SJCRH30 (cell line): ENCODE measurements around the gene TLK1. TPM values are rescaled to one million over a fixed set of nuclear protein-coding genes. Genes with fewer than 3 reads are reported as not detected.

Experiments
- DNase-seq, 2 experiments: peaks; one replicate each; pipeline ENCODE4 v3.0.0-alpha.2; 2015 to 2020
- H3K27ac ChIP-seq: fragments of 250-450 bp; sonication (Bioruptor Pico); 2 replicates; pipeline ENCODE4 v1.5.1; 2020; ENCODE audit warnings: mild to moderate bottlenecking, moderate library complexity
- H3K27me3 ChIP-seq: fragments of 250-450 bp; sonication (Bioruptor Pico); 2 replicates; pipeline ENCODE4 v1.5.1; 2020; ENCODE audit warnings: mild to moderate bottlenecking, moderate library complexity
- H3K36me3 ChIP-seq: fragments of 250-450 bp; sonication (Bioruptor Pico); 2 replicates; pipeline ENCODE4 v1.5.1; 2020; ENCODE audit warnings: mild to moderate bottlenecking, moderate library complexity
- H3K4me1 ChIP-seq: fragments of 250-450 bp; sonication (Bioruptor Pico); 2 replicates; pipeline ENCODE4 v1.5.1; 2020; ENCODE audit warnings: mild to moderate bottlenecking, moderate library complexity
- H3K4me3 ChIP-seq: fragments of 250-450 bp; sonication (Bioruptor Pico); 2 replicates; pipeline ENCODE4 v1.5.1; 2020; ENCODE audit warnings: mild to moderate bottlenecking, moderate library complexity
- H3K9me3 ChIP-seq: fragments of 250-450 bp; sonication (Bioruptor Pico); replicated peaks from 2 replicates; pipeline ENCODE4 v1.5.1; 2020; ENCODE audit warnings: mild to moderate bottlenecking, moderate library complexity
- total RNA-seq: library from RNA; depleted of rRNA; stranded (reverse); fragments of >200 nt; shearing (Covaris generic); gene quantifications from 2 replicates; pipeline ENCODE4 v1.2.3, GENCODE V29; 2014

Gene TLK1
- total RNA-seq, 1 experiment from 2014 or later, result 18.4 TPM

DNA sequence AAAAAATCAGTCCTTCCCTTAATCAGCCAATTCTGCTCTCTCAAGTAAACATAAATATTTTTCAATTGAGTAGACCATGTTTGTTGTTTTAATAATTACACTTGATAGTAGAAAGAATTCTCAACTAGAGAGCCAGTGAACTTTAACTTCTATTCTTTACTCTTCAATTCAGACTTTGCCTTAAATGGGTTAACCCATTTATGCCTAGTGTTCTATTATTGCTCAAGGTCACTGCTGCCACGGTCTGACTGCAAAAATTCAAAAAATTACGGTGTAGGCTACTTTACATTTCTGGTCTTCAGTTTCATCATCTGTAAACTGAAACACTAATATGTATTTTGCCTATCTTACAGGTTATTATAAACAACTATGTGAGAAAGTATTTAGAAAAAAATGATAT is 103.1 kb downstream of the TLK1 start:
- DNase-seq, result no peak
- Histone ChIP-seq H3K9me3 (no peaks in the 10 kb centered on the region), H3K4me3 (no peak overlapping the region), H3K4me1 (no peaks in the 10 kb centered on the region), H3K36me3 (peaks cover 48% of the 10 kb centered on the region), H3K27ac (no peak overlapping the region), H3K27me3 (no peaks in the 10 kb centered on the region)

DNA sequence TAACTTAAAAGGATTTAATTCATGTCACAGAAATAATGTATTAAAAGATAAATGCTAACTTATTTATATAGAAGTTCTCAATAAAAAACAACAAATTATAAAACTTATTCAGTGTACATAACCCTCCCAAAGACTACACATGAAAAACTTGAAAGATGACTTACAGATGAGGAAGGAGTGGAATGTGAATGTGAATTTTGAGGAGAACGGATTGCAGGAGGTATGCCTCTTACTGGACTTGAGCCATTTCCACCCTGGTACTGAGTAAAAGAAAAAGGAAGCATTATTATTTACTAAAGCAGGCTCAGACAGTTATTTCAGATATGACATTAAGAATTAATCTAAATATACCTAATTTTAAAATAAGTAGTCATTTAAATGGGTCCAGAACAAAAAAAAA is 104.4 kb downstream of the TLK1 start:
- H3K9me3 ChIP-seq, result no peaks in the 10 kb centered on the region
- no peak overlapping the region for H3K4me3 ChIP-seq
- H3K27me3 ChIP-seq, result no peaks in the 10 kb centered on the region
- no peaks in the 10 kb centered on the region for H3K4me1 ChIP-seq
- DNase-seq, result no peak
- H3K36me3 ChIP-seq, result peaks cover 56% of the 10 kb centered on the region
- no peak overlapping the region for H3K27ac ChIP-seq

- no peak for DNase-seq
- Histone ChIP-seq H3K27ac (no peak overlapping the region), H3K4me3 (no peak overlapping the region), H3K9me3 (no peaks in the 10 kb centered on the region), H3K4me1 (no peaks in the 10 kb centered on the region), H3K36me3 (peaks cover 57% of the 10 kb centered on the region), H3K27me3 (no peaks in the 10 kb centered on the region)
Observed at GRCh38 chr2:171049691-171050090, 111.0 kb downstream of the TLK1 start.

- H3K36me3 ChIP-seq, result peaks cover 40% of the 10 kb centered on the region
- H3K4me3 ChIP-seq, result no peak overlapping the region
- no peak for DNase-seq
- no peaks in the 10 kb centered on the region for H3K27me3 ChIP-seq
- H3K9me3 ChIP-seq, result no peaks in the 10 kb centered on the region
- H3K4me1 ChIP-seq, result no peaks in the 10 kb centered on the region
- no peak overlapping the region for H3K27ac ChIP-seq
Observed at GRCh38 chr2:171046048-171046560, 114.6 kb downstream of the TLK1 start.

GRCh38 chr2:171044416-171044815 is 116.3 kb downstream of the TLK1 start:
- H3K9me3 ChIP-seq, result no peaks in the 10 kb centered on the region
- no peak for DNase-seq
- no peak overlapping the region for H3K4me3 ChIP-seq
- no peaks in the 10 kb centered on the region for H3K4me1 ChIP-seq
- no peak overlapping the region for H3K27ac ChIP-seq
- no peaks in the 10 kb centered on the region for H3K27me3 ChIP-seq
- H3K36me3 ChIP-seq, result peaks cover 41% of the 10 kb centered on the region

DNA sequence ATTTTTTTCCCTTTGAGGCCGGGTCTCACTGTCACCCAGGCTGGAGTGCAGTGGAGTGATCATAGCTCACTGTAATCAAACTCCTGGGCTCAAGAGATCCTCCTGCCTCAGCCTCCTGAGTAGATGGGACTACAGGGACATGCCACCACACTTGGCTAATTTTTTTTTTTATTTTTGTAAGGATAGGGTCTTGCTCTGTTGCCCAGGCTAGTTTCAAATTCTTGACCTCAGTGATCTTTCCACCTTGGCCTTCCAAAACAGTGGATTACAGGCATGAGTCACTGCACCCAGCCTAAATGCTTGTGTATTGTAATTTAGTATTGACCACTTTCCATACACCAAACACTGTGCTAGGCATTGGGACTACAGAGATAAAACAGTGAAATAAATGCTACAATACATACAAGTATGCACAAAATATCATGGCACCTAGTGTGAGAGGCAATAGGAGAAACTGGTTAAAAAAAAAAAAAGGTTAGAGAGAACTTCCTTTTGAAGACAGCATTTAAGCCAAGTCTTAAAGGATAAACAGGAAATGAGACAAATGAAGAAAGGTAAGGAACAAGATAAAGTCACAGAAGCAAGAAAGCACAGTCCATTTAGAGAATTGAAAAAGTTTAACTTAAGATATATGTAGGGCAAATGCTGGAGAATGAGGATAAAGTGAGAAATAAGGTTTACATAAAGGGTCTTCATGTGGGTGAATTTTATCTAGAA is 118.3 kb downstream of the TLK1 start:
- Histone ChIP-seq H3K9me3 (no peaks in the 10 kb centered on the region), H3K27ac (no peak overlapping the region), H3K4me3 (no peak overlapping the region), H3K27me3 (no peaks in the 10 kb centered on the region), H3K36me3 (peaks cover 41% of the 10 kb centered on the region), H3K4me1 (no peaks in the 10 kb centered on the region)
- DNase-seq, result no peak

DNA sequence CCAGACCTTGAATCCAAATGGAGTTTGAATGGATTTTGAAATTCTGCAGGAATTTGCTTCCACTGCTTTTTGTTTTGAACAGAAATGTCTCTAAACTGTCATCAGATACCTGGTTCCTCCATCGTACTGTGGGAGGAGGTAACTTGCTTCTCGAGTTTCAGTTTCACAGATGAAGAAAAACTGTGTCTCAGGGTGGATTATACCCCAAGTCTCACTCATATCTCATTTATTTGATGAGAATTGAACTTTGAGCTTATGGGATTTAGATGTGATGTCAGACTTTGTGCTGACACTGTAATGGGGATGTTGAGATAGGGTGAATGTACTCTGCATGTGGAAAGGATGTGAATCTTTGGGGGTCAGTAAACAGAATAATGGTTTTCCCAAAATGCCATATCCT is 124.2 kb downstream of the TLK1 start:
- Histone ChIP-seq H3K9me3 (no peaks in the 10 kb centered on the region), H3K4me1 (no peaks in the 10 kb centered on the region), H3K27ac (no peak overlapping the region), H3K36me3 (peaks cover 40% of the 10 kb centered on the region), H3K27me3 (no peaks in the 10 kb centered on the region), H3K4me3 (no peak overlapping the region)
- DNase-seq, result no peak

DNA sequence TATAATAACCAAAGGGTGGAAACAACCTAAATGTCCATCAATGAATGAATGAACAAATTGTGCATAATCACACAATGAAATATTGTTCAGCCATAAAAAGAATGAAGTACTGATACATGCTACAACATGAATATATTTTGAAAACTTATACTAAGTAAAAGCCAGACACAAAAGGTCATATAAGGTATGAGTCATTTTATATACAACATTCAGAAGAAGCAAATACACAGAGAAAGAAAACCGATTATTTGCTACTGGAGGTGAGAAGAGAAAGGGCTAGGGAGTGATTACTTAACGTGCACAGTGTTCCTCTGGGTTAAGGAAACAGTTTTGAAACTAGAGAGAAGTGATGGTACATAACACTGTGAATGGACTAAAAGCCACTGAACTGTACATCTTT is 126.4 kb downstream of the TLK1 start:
- Histone ChIP-seq H3K27me3 (no peaks in the 10 kb centered on the region), H3K4me3 (no peak overlapping the region), H3K4me1 (no peaks in the 10 kb centered on the region), H3K36me3 (peaks cover 35% of the 10 kb centered on the region), H3K9me3 (no peaks in the 10 kb centered on the region), H3K27ac (no peak overlapping the region)
- no peak for DNase-seq

- Histone ChIP-seq H3K36me3 (peaks cover 16% of the 10 kb centered on the region), H3K9me3 (no peaks in the 10 kb centered on the region), H3K4me1 (peaks cover 9% of the 10 kb centered on the region), H3K27ac (no peak overlapping the region), H3K27me3 (no peaks in the 10 kb centered on the region), H3K4me3 (no peak overlapping the region)
- no peak for DNase-seq
Observed at GRCh38 chr2:171025214-171025613, 135.5 kb downstream of the TLK1 start.

GRCh38 chr2:171018522-171018921 is 142.2 kb downstream of the TLK1 start:
- Histone ChIP-seq H3K4me3 (no peak overlapping the region), H3K27ac (no peak overlapping the region), H3K36me3 (peaks cover 23% of the 10 kb centered on the region), H3K9me3 (no peaks in the 10 kb centered on the region), H3K27me3 (no peaks in the 10 kb centered on the region), H3K4me1 (peaks cover 9% of the 10 kb centered on the region)
- DNase-seq, result no peak

DNA sequence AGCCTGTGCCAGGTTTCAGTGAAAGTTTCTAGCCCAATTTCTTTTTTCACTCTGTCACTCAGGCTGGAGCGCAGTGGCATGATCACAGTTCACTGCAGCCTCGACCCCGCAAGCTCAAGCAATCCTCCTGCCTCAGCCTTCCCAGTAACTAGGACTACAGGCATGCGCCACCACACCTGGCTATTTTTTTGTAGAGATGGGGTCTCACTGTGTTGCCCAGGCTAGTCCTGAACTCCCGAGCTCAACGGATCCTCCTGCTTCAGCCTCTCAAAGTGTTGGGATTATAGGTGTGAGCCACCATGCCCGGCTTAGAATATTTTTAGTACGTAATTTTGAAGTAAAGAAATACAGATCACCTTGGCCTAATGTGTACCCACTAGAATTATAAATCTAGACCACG is 144.6 kb downstream of the TLK1 start:
- H3K36me3 ChIP-seq, result peaks cover 9% of the 10 kb centered on the region

DNA sequence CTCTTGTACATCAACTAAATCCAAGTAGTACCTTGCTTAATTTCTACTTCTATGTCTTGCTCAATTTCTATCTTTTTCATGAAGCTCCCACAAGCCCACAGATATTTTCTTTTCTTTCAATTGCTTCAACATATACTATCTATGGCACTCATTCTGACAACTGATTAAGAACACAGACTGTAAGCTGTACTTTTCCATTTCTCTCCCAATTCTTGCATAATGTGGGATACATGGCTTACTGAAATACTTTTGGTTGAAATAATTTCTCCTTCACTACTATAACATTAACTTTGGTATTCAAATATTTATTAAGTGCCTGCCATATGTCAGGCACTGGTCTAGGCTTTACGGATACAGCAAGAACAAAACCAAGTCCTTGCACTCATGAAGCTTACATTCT is 146.8 kb downstream of the TLK1 start:
- H3K27me3 ChIP-seq, result no peaks in the 10 kb centered on the region
- no peak overlapping the region for H3K27ac ChIP-seq
- no peaks in the 10 kb centered on the region for H3K4me1 ChIP-seq
- no peak overlapping the region for H3K4me3 ChIP-seq
- DNase-seq, result no peak
- peaks cover 17% of the 10 kb centered on the region for H3K36me3 ChIP-seq
- no peaks in the 10 kb centered on the region for H3K9me3 ChIP-seq

More for the DNA sequence above, 144.6 kb downstream of the TLK1 start:
- no peak overlapping the region for H3K27ac ChIP-seq
- no peak overlapping the region for H3K4me3 ChIP-seq
- DNase-seq, result no peak
- no peaks in the 10 kb centered on the region for H3K9me3 ChIP-seq
- H3K27me3 ChIP-seq, result no peaks in the 10 kb centered on the region
- H3K4me1 ChIP-seq, result peaks cover 6% of the 10 kb centered on the region

DNA sequence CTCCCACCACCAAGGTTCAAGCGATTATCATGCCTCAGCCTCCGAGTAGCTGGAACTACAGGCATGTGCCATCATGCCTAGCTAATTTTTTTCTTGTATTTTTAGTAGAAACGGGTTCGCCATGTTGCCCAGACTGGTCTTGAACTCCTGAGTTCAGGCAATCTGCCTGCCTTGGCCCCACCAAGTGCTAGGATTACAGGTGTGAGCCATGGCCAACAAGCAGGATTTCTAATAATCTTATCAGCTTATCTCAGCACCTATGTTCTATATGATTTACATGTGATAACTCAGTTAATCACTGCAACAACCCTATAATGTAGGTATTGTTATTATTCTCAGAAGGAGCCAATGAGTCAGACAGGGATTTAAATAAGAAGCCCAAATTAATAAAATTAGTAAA is 151.3 kb downstream of the TLK1 start:
- no peaks in the 10 kb centered on the region for H3K4me1 ChIP-seq
- no peak for DNase-seq
- no peak overlapping the region for H3K27ac ChIP-seq
- no peaks in the 10 kb centered on the region for H3K9me3 ChIP-seq
- peaks cover 40% of the 10 kb centered on the region for H3K36me3 ChIP-seq
- no peaks in the 10 kb centered on the region for H3K27me3 ChIP-seq
- no peak overlapping the region for H3K4me3 ChIP-seq

- Histone ChIP-seq H3K36me3 (peaks cover 35% of the 10 kb centered on the region), H3K4me1 (peaks cover 3% of the 10 kb centered on the region; the same call in 1 of the 2 replicates), H3K4me3 (no peak overlapping the region), H3K27me3 (no peaks in the 10 kb centered on the region), H3K9me3 (no peaks in the 10 kb centered on the region), H3K27ac (no peak overlapping the region)
- DNase-seq, result peak in 1 of 2 experiments; percentile 20
Observed at GRCh38 chr2:171008550-171009205, 152.0 kb downstream of the TLK1 start.

DNA sequence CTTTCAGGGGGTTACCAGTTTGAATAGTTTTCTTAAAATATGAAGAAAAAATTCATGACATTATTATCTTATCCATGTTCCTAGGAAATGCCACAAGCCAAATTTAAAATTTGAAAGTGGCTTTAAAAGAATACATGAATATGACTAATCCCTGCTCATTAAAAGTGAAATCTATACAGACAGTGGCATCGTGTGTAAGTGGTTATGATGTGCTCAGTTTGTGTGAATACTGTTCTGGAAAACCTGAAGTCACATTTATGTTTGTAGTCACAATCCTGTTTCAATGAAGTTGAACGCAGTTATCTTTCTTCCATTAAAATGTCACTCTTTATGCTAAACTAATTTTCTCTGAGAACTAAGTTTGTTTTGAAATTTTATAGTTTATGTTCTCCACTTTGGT is 155.9 kb downstream of the TLK1 start:
- H3K4me1 ChIP-seq, result peaks cover 5% of the 10 kb centered on the region; the same call in 1 of the 2 replicates

More for the DNA sequence above, 155.9 kb downstream of the TLK1 start:
- H3K27ac ChIP-seq, result no peak overlapping the region
- no peaks in the 10 kb centered on the region for H3K9me3 ChIP-seq
- peaks cover 51% of the 10 kb centered on the region for H3K36me3 ChIP-seq
- no peak for DNase-seq
- no peak overlapping the region for H3K4me3 ChIP-seq
- no peaks in the 10 kb centered on the region for H3K27me3 ChIP-seq
